SU-DHL-6 (cell line): ENCODE measurements around the gene ATP7B.

Experiments
- EZH2phosphoT487 ChIP-seq: fragments of 200-600 bp; sonication (generic), shearing (Covaris generic); conservative IDR thresholded peaks from 2 replicates; pipeline ENCODE4 v1.6.1; 2018; ENCODE audit warnings: mild to moderate bottlenecking, antibody characterized with exemption, low read length, moderate library complexity, mixed read lengths
- TF ChIP-seq, protein P1 (sequence below): fragments of 200-600 bp; sonication (generic); IDR thresholded peaks from one replicate; pipeline ENCODE4 v1.5.1; 2017; ENCODE audit warnings: antibody characterized with exemption, mild to moderate bottlenecking, low read length, moderate library complexity; ENCODE audit not compliant: insufficient read depth, poor library complexity, severe bottlenecking

DNA sequence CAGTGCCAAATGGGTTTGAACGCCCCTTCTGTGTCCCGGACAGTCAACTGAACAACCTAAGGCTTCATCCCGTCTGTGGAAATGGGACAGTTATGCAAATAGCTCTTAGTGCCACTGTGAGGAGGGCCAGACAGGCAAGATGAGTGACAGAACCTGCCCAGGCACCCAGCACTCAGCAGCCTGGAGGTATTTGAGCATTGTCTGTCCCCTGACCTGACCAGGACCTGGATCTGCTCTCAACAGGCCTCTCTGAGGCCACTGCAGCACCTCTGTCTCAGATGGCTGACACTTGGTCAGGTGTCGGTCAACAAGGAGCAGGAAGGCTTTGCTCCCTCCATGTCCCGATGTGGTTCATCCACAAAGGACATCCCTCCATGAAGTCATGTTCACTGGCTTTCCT is 81.6 kb downstream of the ATP7B start:
- no peak for TF ChIP-seq EZH2phosphoT487
- TF ChIP-seq, protein P1, sequence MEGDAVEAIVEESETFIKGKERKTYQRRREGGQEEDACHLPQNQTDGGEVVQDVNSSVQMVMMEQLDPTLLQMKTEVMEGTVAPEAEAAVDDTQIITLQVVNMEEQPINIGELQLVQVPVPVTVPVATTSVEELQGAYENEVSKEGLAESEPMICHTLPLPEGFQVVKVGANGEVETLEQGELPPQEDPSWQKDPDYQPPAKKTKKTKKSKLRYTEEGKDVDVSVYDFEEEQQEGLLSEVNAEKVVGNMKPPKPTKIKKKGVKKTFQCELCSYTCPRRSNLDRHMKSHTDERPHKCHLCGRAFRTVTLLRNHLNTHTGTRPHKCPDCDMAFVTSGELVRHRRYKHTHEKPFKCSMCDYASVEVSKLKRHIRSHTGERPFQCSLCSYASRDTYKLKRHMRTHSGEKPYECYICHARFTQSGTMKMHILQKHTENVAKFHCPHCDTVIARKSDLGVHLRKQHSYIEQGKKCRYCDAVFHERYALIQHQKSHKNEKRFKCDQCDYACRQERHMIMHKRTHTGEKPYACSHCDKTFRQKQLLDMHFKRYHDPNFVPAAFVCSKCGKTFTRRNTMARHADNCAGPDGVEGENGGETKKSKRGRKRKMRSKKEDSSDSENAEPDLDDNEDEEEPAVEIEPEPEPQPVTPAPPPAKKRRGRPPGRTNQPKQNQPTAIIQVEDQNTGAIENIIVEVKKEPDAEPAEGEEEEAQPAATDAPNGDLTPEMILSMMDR: no peak
